Stimulated activated CD8-positive, alpha-beta memory T cell treated with anti-CD3 and anti-CD28 coated beads, Interleukin-12 subunit alpha, Interleukin-12 subunit beta, amount 100 ng/mL, for 4 hours (primary cell): ENCODE measurements around the gene HYAL3.
"Not testable (repeated sequence)": the region's sequence is repeated elsewhere in the genome, so short reads cannot be mapped to it uniquely, and the experiment has no call there.

Experiments
- DNase-seq: peaks from one replicate; pipeline ENCODE4 v3.0.0-alpha.2; 2020; ENCODE audit warnings: low read depth

HYAL3 gene

GRCh38 chr3:50258029-50258680, 41.0 kb downstream of the HYAL3 start:
- DNase-seq = no peak

- no peak for DNase-seq
These were observed 42.0 kb downstream of the HYAL3 start for GRCh38 chr3:50256978-50257890.

GRCh38 chr3:50255251-50255615, 44.0 kb downstream of the HYAL3 start:
- no peak for DNase-seq

- DNase-seq = no peak
These were observed 44.5 kb downstream of the HYAL3 start for GRCh38 chr3:50254577-50255250.

- no peak for DNase-seq
These were observed 48.0 kb downstream of the HYAL3 start for GRCh38 chr3:50251220-50251619.

DNA sequence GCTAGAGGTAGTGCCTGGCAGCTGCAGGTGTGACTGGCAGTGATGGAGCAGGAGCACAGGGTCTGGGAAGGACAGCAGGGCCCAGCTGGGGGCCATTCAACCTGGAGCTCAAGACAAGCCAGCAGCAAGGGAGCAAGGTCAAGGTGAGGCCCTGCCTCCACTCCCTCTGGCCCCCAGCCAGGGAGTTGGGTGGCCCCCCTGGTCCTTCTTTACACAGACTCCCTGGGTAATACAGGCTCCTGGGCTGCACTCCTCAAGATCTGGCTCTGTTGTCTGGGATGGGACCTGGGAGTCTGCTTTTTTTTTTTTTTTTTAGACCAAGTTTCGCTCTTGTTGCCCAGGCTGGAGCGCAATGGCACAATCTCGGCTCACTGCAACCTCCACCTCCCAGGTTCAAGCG, 48.7 kb downstream of the HYAL3 start:
- DNase-seq = no peak

GRCh38 chr3:50249457-50249856, 49.7 kb downstream of the HYAL3 start:
- DNase-seq = no peak

GRCh38 chr3:50248387-50248786, 50.8 kb downstream of the HYAL3 start:
- no peak for DNase-seq

GRCh38 chr3:50246517-50246954, 52.7 kb downstream of the HYAL3 start:
- DNase-seq = peak; percentile 64

- DNase-seq = peak; percentile 86
These were observed 53.2 kb downstream of the HYAL3 start for GRCh38 chr3:50245831-50246516.

- DNase-seq = no peak
These were observed 53.9 kb downstream of the HYAL3 start for GRCh38 chr3:50245251-50245745.

DNA sequence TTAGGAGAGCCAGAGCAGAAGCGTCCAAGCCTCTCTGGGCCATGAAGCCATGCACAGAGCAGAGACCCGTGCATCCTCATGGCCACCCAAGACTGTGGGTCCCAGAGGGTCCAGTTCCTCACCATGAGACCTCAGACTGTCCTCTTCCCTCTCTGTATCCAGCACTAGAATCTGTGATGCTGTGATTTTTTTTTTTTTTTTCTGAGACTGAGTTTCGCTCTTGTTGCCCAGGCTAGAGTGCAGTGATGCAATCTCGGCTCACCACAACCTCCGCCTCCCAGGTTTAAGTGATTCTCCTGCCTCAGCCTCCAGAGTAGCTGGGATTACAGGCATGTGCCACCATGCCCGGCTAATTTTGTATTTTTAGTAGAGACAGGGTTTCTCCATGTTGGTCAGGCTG, 54.4 kb downstream of the HYAL3 start:
- DNase-seq = not testable (repeated sequence)

GRCh38 chr3:50243543-50243895, 55.7 kb downstream of the HYAL3 start:
- no peak for DNase-seq

GRCh38 chr3:50242851-50243542, 56.2 kb downstream of the HYAL3 start:
- DNase-seq = no peak
